ENCODE data around the gene CAPN12. TPM values are rescaled to one million over a fixed set of nuclear protein-coding genes. Genes with fewer than 3 reads are reported as not detected.
"Not testable (repeated sequence)": the region's sequence is repeated elsewhere in the genome, so short reads cannot be mapped to it uniquely, and the experiment has no call there.

The CAPN12 gene
- total RNA-seq, 1 experiment from 2014 or later: 53.9 TPM

DNA sequence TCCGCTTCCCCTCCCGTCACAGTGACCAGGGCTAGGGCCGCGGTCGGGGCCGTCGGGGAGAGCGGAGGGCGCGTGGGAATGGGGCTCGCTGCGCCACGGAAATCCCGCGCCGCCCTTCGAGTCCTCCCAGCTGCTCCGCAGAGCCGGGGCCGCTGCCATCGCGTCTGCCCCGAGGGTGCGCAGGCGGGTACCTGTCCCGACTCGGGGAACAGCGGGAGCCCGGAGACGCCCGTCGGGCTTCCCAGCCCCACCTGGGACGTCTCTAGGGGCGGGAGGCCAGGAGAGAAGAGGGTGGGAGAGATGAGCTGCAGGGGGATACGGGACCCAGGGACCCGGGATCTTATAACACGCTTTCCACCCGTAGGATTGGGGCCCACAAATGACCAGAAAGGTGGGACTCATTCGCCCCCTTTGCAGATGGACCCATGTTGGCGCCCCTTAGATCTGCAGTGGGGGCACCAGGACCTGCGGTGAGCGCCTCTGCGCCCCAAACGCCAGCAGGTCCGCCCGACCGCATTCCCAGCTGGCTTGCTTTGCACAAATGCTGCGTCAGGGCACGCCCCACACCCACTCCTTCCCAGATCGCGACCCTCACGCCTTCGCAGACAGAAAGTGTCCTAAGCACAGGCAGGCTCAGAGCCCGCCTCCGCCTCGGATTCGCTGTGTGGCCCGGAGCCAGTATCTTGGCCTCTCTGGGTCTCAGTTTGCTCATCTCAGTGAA is 26.1 kb upstream of the CAPN12 start:
- DNase-seq (ENCODE audit: low spot score): not testable (repeated sequence)

DNA sequence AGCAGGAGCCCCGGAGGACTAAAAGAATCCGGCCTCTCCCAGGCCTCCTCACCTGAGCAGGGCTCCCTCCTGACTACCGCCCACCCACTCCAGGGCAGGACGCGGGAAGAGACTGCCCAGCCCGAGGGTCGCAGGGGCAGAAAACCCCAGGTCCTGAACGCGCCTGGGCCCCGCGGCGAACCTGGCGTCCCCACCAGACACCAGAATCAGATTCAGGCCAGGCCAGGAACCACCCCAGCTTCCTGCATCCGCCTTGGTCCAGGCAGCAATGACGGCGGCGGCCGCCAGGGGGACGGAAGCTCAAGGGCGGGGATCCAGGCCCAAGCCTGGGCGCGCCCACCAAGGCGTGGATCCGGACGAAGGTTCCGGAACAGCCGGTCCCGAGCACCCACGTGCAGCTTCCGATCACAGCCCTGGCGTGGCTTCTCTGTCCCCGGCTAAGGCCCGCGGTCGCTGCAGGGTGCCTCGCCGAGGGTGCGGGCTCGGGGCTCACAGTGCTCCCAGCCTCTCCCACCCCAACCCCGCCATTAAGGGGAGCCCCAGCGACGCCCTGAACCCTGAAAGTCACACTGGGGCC is 25.4 kb upstream of the CAPN12 start:
- peak; percentile 92 for DNase-seq (ENCODE audit: low spot score)

DNA sequence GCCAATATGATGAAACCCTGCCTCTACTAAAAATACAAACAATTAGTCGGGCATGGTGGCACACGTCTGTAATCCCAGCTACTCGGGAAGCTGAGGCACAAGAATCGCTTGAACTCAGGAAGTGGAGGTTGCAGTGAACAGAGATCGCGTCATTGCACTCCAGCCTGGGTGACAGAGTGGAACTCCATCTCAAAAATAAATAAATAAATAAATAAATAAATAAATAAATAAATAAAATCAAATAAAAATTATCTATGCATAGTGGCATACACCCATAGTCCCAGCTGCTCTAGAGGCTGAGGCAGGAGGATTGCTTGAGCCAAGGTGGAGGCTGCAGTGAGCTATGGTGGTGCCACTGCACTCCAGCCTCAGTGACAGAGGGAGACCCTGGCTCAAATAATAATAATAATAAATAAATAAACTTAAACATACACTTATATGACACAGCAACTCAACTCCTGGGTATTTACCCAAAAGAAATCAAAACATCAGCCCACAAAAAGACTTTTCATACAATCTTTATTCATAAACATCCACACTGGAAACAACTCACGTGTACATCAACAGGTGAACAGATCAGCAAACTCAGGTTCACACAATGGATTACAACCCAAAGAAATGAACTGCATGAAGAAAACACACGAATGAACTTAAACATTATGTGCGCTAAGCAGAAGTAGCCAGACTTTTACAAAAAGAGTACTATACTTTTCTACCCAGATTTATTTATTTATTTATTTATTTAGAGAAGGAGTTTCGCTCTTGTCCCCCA is 22.2 kb upstream of the CAPN12 start:
- no peak for DNase-seq (ENCODE audit: low spot score)

DNA sequence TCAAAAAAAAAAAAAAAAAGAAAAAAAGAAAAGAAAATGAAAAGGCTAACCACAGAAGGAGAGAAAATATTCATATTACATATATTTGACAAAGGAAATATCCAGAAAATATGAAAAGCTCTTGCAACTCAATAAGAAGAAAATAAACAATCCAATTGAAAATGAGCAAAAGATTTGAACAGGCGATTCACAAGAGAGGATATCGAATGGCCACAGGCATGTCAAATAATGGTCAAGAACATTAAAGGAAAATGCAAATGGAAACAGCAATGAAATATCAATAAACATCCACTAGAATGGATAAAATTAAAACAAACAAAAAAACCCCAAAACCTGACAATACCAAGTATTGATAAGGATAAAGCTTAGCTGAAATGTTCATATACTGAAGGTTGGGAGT is 20.9 kb upstream of the CAPN12 start:
- no peak for DNase-seq (ENCODE audit: low spot score)

DNA sequence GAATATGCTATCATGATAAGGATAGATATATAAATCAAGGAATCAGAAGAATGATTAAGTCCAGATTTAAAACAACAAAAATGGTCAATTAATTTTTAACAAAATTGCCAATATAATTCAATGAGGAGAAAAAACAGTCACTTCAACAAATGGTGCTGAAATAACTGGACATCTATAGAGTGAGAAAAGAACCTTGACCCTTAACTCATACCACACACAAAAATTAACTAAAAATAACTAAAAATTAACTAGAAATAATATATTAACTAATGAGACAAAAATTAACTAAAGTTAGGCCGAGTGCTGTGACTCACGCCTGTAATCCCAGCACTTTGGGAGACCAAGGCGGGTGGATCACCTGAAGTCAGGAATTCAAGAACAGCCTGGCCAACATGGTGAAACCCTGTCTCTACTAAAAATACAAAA is 19.5 kb upstream of the CAPN12 start:
- DNase-seq (ENCODE audit: low spot score): no peak

DNA sequence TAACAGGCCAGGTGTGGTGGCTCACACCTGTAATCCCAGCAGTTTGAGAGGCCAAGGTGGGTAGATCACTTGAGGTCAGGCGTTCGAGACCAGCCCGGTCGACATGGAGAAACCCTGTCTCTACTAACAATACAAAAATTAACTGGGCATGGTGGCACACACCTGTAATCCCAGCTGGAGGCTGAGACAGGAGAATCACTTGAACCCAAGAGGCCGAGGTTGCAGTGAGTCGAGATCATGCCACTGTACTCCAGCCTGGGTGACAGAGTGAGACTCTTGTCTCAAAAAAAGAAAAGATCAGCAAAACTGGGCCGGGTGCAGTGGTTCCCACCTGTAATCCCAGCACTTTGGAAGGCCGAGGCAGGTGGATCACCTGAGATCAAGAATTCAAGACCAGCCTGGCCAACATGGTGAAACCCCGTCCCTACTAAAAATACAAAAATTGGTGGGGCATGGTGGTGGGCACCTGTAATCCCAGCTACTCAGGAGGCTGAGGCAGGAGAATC is 17.7 kb upstream of the CAPN12 start:
- not testable (repeated sequence) for DNase-seq (ENCODE audit: low spot score)

DNA sequence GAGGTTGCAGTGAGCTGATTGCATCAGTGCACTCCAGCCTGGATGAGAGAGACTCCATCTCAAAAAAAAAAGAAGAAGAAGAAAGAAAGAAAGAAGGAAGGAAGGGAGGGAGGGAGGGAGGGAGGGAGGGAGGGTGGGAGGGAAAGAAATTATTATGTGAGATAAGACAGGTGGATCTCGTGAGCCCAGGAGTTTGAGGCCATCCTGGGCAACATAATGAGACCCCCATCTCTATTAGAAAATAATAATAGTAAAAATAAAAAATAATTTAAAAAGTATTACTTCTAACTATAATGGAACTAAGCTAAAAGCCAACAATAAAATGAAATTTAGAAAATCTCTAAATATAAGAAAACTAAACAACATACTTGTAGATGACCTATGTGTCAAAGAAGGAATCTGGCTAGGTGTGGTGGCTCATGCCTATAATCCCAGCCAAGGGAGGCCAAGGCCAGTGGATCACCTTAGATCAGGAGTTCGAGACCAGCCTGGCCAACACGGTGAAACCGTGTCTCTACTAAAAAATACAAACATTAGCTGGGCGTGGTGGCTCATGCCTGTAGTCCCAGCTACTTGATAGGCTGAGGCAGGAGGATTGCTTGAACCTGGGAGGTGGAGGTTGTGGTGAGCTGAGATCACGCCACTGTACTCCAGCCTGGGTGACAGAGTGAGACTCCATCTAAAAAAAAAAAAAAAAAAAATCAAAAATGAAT is 16.7 kb upstream of the CAPN12 start:
- DNase-seq (ENCODE audit: low spot score): not testable (repeated sequence)

DNA sequence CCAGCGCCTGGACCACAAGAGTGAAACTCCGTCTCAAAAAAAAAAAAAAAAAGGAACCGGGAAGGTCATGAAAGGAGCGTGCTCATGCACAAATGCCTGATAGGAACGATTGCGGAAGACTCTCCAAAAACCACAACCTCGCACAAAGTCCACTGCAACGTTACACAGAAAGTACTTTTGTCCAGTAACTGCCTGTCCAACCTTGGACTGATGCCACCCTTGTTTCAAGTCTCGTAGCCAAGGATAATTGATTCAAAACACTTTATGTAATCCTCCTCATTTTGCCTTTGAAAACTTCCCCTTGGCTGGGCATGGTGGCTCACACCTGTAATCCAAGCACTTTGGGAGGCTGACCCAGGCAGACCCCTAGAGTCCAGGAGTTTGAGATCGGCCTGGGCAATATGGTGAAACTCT is 15.3 kb upstream of the CAPN12 start:
- peak; percentile 77 for DNase-seq (ENCODE audit: low spot score)

DNA sequence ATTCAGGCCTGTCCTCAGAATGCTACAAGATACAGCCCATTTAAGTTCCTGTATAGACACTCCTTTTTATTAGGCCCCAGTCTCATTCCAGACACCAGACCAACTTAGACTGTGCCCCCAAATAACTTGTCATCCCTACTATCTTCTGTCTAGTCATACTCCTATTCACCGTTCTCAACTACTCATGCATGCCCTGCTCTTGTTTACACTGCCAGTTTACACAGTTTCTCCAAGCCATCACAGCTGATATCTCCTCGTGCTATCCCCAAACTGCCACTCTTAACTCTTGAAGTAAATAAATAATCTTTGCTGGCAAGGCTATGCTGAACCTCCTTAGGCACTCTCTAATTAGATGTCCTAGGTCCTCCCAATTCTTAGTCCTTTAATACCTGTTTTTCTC is 9.9 kb upstream of the CAPN12 start:
- DNase-seq (ENCODE audit: low spot score): not testable (repeated sequence)

DNA sequence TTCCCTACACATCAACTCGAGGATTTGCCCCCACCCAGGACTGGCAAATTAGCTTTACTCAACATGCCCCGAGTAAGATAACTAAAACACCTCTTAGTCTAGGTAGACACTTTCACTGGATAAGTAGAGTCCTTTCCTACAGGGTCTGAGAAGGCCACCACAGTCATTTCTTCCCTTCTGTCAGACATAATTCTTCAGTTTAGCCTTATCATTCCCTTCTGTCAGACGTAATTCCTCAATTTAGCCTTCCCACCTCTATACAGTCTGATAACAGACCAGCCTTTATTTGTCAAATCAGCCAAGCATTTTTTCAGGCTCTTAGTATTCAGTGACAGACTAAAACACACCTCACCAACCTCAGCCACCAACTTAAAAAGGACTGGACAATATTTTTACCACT is 9.5 kb upstream of the CAPN12 start:
- not testable (repeated sequence) for DNase-seq (ENCODE audit: low spot score)

DNA sequence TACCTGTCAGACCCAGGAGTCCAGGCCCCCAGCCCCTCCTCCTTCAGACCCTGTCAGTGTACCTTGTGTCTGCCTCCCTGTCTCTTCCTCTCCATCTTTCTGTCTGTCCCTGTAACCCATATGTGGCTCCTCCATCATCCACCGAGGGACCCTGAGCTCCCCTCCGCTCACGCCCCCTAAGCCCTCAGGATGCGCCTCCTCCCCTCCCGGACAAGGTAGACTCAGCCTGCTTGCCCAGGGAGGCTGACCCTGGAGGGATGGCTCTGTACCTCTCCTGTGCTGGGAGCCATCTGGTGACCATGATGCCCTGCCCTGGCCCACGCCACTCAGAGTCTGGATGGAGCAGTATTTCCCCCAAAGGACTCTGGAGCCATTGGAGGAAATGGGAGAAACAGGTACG is 1.0 kb upstream of the CAPN12 start:
- no peak for DNase-seq (ENCODE audit: low spot score)

DNA sequence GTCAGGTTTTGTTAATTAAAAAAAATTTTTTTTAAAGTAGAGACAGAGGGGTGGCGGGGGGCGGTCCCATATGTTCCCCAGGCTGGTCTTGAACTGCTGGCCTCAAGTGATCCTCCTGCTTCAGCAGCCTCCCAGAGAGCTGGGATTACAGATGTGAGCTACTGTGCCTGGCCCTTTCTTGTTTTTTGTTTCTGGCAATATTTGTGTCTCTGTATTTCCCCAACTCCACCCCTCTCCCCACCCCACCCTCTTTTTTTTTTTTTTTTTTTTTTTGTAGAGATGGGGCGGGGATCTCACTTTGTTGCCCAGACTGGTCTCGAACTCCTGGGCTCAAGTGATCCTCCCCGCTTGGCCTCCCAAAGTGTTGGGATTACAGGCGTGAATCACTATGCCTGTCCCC is 600 bp upstream of the CAPN12 start:
- no peak for DNase-seq (ENCODE audit: low spot score)

DNA sequence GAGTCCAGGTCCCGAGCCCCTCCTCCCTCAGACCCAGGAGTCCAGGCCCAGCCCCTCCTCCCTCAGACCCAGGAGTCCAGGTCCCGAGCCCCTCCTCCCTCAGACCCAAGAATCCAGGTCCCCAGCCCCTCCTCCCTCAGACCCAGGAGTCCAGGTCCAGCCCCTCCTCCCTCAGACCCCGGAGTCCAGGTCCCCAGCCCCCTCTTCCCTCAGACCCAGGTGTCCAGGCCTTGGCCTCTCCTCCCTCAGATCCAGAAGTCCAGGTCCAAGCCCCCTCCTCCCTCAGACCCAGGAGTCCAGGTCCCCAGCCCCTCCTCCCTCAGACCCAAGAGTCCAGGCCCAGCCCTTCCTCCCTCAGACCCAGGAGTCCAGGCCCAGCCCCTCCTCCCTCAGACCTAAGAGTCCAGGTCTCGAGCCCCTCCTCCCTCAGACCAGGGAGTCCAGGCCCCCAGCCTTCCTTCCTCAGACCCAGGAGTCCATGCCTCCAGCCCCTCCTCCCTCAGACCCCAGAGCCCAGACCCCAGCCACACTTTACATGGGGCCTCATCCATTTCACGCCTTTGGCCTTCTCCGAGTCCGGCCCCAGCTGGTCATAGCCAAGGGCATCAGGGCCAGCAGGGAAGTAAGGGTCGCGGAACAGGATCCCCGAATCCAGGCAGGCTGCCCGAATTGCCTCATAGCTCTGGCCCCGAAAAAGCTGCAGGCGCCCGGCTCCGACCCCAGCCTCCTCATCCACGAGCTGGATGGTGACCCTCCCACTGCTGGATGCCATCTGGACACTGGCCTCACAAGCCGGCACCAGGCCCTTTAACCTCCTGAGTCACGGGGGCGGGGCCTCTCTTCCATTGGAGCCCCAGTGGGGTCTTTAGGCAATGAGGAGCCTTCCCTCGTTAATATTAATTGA is 628 bp downstream of the CAPN12 start:
- no peak for DNase-seq (ENCODE audit: low spot score)

DNA sequence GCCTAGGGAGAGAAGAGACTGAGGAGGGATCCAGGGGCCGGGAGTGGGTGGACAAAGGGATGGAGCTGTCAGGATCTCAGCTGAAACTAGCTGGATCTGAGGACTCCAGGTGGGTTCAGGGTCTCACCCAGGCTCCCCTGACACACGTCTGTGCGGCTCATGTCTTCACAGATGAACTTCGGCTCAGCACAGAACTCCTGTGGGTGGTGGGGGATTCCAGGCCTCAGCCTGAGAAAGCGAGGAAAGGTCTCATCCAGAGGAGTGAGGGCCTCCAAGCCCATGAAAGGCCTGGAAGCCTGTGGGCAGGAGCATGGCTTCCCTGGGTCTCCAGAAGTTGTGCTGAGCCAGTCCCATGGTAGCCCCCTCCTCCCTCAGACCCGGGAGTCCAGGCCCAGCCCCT is 1.4 kb downstream of the CAPN12 start:
- no peak for DNase-seq (ENCODE audit: low spot score)

DNA sequence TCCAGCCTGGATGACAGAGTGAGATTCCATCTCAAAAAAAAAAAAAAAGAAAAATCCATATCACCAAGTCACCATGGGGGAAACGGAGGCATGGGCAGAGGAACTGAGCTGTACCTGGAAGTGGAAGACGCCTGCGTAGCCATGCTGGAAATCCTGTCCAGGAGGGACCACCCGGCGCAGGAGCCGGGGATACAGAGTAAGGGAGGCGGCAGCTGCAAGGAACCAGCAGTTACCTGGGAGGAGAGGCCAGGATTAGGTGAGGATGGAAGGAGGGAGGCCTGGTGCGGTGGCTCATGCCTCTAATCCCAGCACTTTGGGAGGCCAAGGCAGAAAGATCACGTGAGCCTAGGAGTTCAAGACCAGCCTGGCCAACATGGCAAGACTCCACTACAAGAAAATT is 2.0 kb downstream of the CAPN12 start:
- DNase-seq (ENCODE audit: low spot score): no peak

DNA sequence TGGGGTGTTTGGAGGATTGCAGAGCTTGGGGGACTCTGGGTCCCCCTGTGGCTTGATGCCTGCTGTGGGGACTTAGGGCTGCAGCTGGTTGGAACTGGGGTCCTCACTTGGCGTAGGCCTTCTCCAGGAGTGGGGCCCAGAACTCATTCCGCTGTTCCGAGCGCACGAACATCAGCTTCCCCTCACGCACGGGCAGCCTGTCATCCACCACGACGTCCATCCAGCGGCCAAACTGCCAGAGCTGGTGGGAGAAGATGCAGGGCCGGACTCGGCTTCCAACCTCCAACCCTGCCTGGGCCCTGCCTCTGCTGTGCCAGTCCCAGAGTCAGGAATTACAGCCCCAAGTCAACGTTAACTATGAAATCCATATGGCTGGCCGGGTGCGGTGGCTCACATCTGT is 2.6 kb downstream of the CAPN12 start:
- no peak for DNase-seq (ENCODE audit: low spot score)

DNA sequence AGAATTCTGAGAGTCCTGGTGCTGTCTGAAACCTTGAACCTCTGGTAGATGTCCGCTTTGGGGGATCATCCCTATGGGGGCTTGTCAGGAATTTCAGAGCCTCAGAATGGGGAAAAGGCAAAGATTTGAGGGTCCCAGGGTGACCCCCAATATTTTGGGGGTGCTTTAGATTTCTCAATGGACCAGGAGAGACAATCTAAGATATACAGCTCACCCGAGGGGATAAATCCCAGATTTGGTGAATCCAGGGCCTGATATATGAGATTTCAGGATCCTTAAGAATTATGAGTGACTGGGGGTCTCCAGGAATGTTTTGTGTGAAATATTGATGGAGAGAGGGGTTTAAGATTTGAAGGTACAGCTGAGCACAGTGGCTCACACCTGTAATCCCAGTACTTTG is 3.3 kb downstream of the CAPN12 start:
- DNase-seq (ENCODE audit: low spot score): no peak

DNA sequence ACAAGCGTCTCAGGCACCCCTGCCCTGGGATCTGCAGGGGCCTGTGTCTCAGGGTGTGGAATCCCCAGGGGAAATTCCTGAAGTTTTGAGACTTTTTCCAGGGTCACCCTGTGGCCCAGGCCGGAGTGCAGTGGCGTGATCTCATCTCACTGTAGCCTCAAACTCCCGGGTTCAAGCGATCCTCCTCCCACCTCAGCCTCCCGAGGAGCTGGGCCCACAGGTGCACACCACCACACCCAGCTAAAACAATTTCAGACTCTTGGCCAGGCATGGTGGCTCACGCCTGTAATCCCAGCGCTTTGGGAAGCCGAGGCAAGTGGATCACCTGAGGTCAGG is 4.0 kb downstream of the CAPN12 start:
- no peak for DNase-seq (ENCODE audit: low spot score)

DNA sequence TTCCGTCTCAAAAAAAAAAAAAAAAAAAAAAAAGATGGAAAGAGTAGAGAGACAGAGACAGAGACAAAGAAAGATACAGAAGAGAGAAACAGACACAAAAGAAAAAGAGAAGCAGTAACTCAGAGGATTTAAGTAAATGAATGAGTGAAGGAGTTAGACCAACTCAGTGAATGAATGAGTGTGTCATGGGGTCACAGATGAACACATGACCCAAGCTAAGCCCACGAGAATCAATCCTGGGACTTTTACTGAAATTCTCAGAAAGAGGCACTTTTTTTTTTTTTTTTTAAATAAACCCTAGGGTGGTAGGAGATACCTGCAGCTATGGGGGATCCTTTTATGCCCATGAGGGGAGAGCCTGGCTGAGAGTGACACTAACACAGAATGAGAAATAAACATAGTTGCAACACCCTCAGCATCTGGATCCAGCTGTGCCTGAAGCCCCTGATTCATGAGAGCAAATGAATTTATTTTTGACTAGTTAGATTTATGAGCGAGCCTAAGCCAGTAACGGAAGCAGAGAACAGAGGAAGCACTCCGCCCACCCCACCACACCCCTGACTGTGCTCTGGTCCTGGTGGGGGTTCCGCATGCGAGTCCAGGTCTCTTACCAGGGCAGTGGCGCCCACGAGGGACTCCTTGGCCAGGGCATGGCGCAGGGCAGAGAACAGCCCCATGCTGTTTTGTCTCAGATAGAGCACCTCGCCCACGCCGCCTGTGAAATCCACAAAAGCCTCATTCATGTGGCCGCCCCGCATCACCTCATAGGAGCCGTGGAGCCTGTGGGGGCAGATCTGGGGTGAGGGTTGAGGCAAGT is 4.6 kb downstream of the CAPN12 start:
- DNase-seq (ENCODE audit: low spot score): no peak

All from HT-29 (cell line).